ENCODE data around the gene THNSL1.

THNSL1 gene

GRCh38 chr10:24974976-24975375 lies 41.4 kb upstream of the THNSL1 start:
- H3K4me3 ChIP-seq (ENCODE audit: low read depth, low read length), result no peak overlapping the region
- TF ChIP-seq CTCF (IDR thresholded peaks at IDR 0.05; ENCODE audit: low read depth, low read length), result no peak

DNA sequence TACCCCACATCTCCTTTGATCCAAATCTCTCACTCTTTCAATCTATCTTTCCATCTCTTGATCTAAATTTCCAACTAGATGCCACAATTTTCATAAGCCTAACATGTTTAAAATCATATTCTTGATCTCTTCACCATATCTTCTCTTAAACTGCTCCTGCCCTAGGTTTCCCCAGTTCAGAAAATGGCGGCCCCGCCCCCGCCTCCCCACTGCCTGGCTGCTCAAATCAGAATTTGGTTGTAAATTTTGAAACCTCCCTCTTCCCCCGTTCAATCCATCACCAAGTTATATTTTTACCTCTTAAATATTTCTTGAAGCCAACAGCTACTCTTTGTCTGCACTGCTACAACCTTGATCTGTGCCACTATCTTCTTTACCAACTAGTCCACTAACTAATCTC lies 36.7 kb upstream of the THNSL1 start:
- no peak for TF ChIP-seq CTCF (IDR thresholded peaks at IDR 0.05; ENCODE audit: low read depth, low read length)
- no peak overlapping the region for H3K4me3 ChIP-seq (ENCODE audit: low read depth, low read length)

- no peak overlapping the region for H3K4me3 ChIP-seq (ENCODE audit: low read depth, low read length)
- no peak for TF ChIP-seq CTCF (IDR thresholded peaks at IDR 0.05; ENCODE audit: low read depth, low read length)
Observed at GRCh38 chr10:24981161-24981710, 35.2 kb upstream of the THNSL1 start.

DNA sequence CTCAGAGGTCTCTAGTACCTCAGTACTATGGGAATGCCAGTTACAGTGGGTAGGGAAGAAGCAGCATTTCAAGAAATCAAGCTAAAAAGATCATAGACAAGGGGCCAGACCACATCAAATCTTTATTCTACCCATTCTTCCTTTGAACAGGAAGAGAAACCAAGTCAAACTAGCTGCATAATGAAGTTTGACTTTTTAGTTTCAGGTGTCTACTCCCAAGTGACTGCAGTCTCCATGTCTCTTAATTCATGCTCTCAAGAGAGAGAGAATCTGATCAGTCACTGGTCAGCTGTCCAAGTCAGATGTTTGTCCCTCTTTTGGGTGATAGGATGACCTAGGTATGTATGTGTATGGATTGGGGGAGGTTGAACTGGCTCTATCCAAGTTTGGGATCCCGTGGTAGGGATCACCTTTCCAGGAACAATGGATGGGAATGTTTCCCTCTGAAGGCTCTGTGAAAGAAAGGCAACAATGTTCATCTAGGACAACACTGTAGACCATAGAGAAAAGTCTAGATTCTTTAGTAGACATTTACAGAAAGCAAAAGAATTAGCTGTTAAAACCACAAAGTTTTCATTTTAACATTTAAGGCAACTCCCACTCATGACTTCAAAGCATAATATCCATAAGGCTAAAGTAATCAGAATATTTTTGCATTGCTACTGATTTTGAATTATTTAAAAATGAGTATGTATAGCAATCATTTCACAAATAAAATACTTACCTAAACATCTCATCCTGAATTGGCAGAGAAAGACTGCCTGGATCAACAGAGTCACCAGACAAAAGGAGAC lies 33.9 kb upstream of the THNSL1 start:
- no peak overlapping the region for H3K4me3 ChIP-seq (ENCODE audit: low read depth, low read length)
- TF ChIP-seq CTCF (IDR thresholded peaks at IDR 0.05; ENCODE audit: low read depth, low read length), result no peak

- no peak for TF ChIP-seq CTCF (IDR thresholded peaks at IDR 0.05; ENCODE audit: low read depth, low read length)
- H3K4me3 ChIP-seq (ENCODE audit: low read depth, low read length), result no peak overlapping the region
Observed at GRCh38 chr10:24983130-24983529, 33.3 kb upstream of the THNSL1 start.

- no peak for TF ChIP-seq CTCF (IDR thresholded peaks at IDR 0.05; ENCODE audit: low read depth, low read length)
- H3K4me3 ChIP-seq (ENCODE audit: low read depth, low read length), result no peak overlapping the region
Observed at GRCh38 chr10:24983946-24984345, 32.5 kb upstream of the THNSL1 start.

GRCh38 chr10:24984906-24985305 lies 31.5 kb upstream of the THNSL1 start:
- TF ChIP-seq CTCF (IDR thresholded peaks at IDR 0.05; ENCODE audit: low read depth, low read length), result no peak
- no peak overlapping the region for H3K4me3 ChIP-seq (ENCODE audit: low read depth, low read length)

Data from WI38 (cell line).